Activated T-helper 1 cell treated with Interleukin-2 at 50 U/mL for 16 hours (primary cell): Measurements from ENCODE around the gene MYOF.
"Not testable (repeated sequence)": the region's sequence is repeated elsewhere in the genome, so short reads cannot be mapped to it uniquely, and the experiment has no call there.

Experiments
- DNase-seq: peaks from one replicate; pipeline ENCODE4 v3.0.0-alpha.2; 2020; ENCODE audit warnings: low read depth

MYOF gene

GRCh38 chr10:93346694-93347093, 135.4 kb downstream of the MYOF start:
- DNase-seq: no peak

- DNase-seq: no peak
Observed at GRCh38 chr10:93346108-93346507, 136.0 kb downstream of the MYOF start.

- DNase-seq: no peak
Observed at GRCh38 chr10:93344691-93345090, 137.4 kb downstream of the MYOF start.

GRCh38 chr10:93342921-93343320, 139.2 kb downstream of the MYOF start:
- no peak for DNase-seq

- no peak for DNase-seq
Observed at GRCh38 chr10:93342366-93342765, 139.8 kb downstream of the MYOF start.

- no peak for DNase-seq
Observed at GRCh38 chr10:93337309-93337721, 144.8 kb downstream of the MYOF start.

- DNase-seq: no peak
Observed at GRCh38 chr10:93336678-93337077, 145.5 kb downstream of the MYOF start.

- DNase-seq: no peak
Observed at GRCh38 chr10:93336110-93336509, 146.0 kb downstream of the MYOF start.

GRCh38 chr10:93334901-93335327, 147.2 kb downstream of the MYOF start:
- no peak for DNase-seq

- no peak for DNase-seq
Observed at GRCh38 chr10:93334181-93334580, 148.0 kb downstream of the MYOF start.

- no peak for DNase-seq
Observed at GRCh38 chr10:93333278-93333978, 148.7 kb downstream of the MYOF start.

GRCh38 chr10:93330824-93331223, 151.3 kb downstream of the MYOF start:
- DNase-seq: no peak

GRCh38 chr10:93319896-93320295, 162.2 kb downstream of the MYOF start:
- no peak for DNase-seq

GRCh38 chr10:93319096-93319495, 163.0 kb downstream of the MYOF start:
- DNase-seq: no peak

- DNase-seq: no peak
Observed at GRCh38 chr10:93315246-93315645, 166.9 kb downstream of the MYOF start.

GRCh38 chr10:93314656-93315055, 167.5 kb downstream of the MYOF start:
- DNase-seq: not testable (repeated sequence)

- DNase-seq: no peak
Observed at GRCh38 chr10:93313798-93314197, 168.3 kb downstream of the MYOF start.

GRCh38 chr10:93309062-93309461, 173.1 kb downstream of the MYOF start:
- no peak for DNase-seq

- no peak for DNase-seq
Observed at GRCh38 chr10:93305122-93305521, 177.0 kb downstream of the MYOF start.

- no peak for DNase-seq
Observed at GRCh38 chr10:93300981-93301380, 181.2 kb downstream of the MYOF start.

- no peak for DNase-seq
Observed at GRCh38 chr10:93300288-93300917, 181.7 kb downstream of the MYOF start.

GRCh38 chr10:93299606-93300287, 182.4 kb downstream of the MYOF start:
- DNase-seq: no peak

GRCh38 chr10:93299195-93299594, 182.9 kb downstream of the MYOF start:
- DNase-seq: no peak
